IgD-negative memory B cell (primary cell): ENCODE data around the gene FAF1. TPM values are rescaled to one million over a fixed set of nuclear protein-coding genes. Genes with fewer than 3 reads are reported as not detected.

Experiments
- H3K27ac Mint-ChIP-seq, 3 donors: one replicate each; pipeline ENCODE4 v1.8.0; 2020 to 2022; ENCODE audit warnings: mild to moderate bottlenecking in 3 of 3, mixed read lengths in 3 of 3, moderate library complexity in 1 of 3
- H3K27me3 Mint-ChIP-seq: one replicate; pipeline ENCODE4 v1.8.0; 2021; ENCODE audit warnings: mixed read lengths
- H3K36me3 Mint-ChIP-seq: one replicate; pipeline ENCODE4 v1.8.0; 2020; ENCODE audit warnings: mild to moderate bottlenecking, mixed read lengths
- H3K4me1 Mint-ChIP-seq, 3 donors: one replicate each; pipeline ENCODE4 v1.8.0; 2020 to 2022; ENCODE audit warnings: mixed read lengths in 3 of 3, mild to moderate bottlenecking in 1 of 3
- H3K4me3 Mint-ChIP-seq, 4 donors: one replicate each; pipeline ENCODE4 v1.8.0; 2020 to 2022; ENCODE audit warnings: mild to moderate bottlenecking in 4 of 4, mixed read lengths in 4 of 4, moderate library complexity in 3 of 4
- H3K9me3 Mint-ChIP-seq, 3 donors: one replicate each; pipeline ENCODE4 v1.8.0; 2020 to 2021; ENCODE audit warnings: mixed read lengths in 3 of 3, mild to moderate bottlenecking in 1 of 3
- polyA plus RNA-seq: library from polyadenylated mRNA; unstranded; fragments of 300-500 nt; fragmentation: Illumina TruSeq; gene quantifications from one replicate; pipeline ENCODE4 v1.2.3, GENCODE V29; 2021

The FAF1 gene
- polyA plus RNA-seq, 1 donor from 2014 or later = 26.3 TPM

DNA sequence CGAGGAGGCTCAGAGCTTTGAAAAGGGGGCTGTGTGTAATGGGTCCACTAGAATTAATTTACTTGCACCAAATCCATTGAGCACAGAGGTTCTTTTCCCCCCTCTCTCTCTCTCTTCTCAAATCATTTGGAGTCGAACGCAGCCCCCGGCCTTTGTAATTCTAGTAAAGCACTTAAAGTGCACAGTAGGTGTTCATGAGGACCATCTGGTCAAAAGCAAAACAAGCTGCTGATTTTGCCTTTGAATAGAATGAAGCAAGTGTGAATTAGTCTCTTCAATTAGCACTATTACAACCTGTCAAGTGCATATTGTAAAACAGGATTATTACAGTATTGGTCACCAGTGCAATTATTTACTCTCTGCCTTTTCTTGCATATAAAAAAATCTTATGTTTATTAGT is 259.9 kb downstream of the FAF1 start:
- Mint-ChIP-seq H3K4me3 (no peak overlapping the region), H3K9me3 (no peaks in the 10 kb centered on the region), H3K36me3 (peaks cover 2% of the 10 kb centered on the region), H3K4me1 (peaks cover 0 to 5% (median 2%) of the 10 kb centered on the region in 3 donors), H3K27me3 (no peaks in the 10 kb centered on the region), H3K27ac (no peak overlapping the region)

DNA sequence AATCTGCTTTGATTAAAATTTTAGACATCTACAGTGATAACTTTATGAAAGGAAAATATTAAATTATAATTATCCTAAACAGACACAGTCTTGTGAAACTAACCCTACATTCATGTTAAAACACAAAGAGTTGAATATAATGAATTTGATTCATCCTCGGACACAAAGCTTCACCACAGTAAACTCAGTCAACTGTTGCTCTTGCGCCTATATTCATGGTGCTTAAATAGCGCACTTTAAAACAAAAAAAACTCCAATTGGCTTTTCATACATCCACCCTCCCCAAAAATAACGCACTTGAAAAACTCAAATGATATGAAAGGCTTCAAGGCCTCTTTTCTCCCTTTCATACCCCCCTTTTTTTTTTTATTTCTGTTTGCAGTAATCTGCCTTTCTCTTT is 260.3 kb downstream of the FAF1 start:
- no peaks in the 10 kb centered on the region for H3K9me3 Mint-ChIP-seq

DNA sequence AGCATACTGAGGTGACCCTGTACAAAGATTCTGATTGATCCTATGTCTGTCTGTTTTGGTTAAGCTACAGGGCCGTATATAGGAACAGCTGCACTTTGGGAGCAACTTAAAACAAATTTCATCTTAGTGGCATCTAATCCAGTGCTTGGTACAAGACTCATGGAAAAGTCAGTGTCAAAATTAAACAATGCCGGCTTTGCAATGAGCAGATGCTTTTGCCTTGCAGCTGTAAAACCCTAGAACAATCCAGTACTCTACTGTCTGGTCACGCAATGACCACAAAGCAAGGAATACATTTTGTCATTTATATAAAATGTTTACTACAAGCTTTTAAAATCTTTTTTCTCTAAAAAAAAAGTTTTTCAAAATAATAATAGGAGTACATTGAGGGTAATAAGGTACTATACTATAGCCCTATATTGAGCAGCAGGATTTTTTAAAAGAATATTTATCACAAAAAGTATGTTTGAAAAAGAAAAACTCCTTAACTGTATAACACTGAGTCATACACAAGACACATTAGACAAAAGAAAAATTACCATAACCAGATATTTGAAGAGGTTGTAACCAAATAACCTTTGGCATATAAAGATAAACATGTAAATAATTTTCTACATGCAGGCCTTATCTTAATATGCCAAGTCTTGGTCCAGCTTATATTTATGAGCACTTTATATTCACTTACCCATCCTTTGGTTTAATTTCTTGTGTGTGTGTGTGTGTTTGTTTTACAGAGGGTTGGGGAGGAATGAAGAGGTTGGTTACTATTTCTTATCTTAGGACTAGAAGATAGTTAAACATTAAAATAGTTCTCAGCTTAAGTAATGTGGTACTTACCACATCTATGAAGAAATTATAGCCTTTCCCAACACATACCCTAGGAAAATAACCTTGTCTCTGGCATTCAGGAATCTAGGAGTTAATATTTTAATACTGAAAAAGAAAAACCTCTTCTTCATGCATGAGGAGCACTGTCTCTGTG is 262.3 kb downstream of the FAF1 start:
- Mint-ChIP-seq H3K36me3 (peaks cover 2% of the 10 kb centered on the region), H3K4me3 (no peak overlapping the region), H3K9me3 (no peaks in the 10 kb centered on the region), H3K27me3 (no peaks in the 10 kb centered on the region), H3K27ac (no peak overlapping the region), H3K4me1 (no peaks in the 10 kb centered on the region)

More for the DNA sequence above, 260.3 kb downstream of the FAF1 start:
- no peak overlapping the region for H3K27ac Mint-ChIP-seq
- peaks cover 0 to 5% (median 2%) of the 10 kb centered on the region in 3 donors for H3K4me1 Mint-ChIP-seq
- no peak overlapping the region for H3K4me3 Mint-ChIP-seq
- no peaks in the 10 kb centered on the region for H3K27me3 Mint-ChIP-seq
- peaks cover 2% of the 10 kb centered on the region for H3K36me3 Mint-ChIP-seq

DNA sequence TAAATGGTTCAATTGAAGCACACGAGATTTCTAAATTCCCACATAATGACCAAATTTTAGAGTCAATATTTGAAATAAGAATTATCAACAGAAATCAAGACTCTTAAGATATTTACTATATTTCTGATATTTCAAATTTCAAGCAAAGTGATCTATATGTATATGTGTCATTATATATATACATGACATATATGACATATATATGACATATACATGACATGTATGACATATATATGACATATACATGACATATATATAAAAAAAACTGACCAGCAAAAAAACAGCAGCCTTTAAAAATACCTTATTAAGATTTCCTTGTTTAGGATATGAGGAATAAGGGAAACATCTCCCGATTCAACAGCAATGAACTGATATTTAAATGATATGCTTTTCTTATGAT is 266.2 kb downstream of the FAF1 start:
- Mint-ChIP-seq H3K27me3 (no peaks in the 10 kb centered on the region), H3K27ac (no peak overlapping the region), H3K9me3 (no peaks in the 10 kb centered on the region), H3K36me3 (peaks cover 13% of the 10 kb centered on the region), H3K4me3 (no peak overlapping the region), H3K4me1 (no peaks in the 10 kb centered on the region)

DNA sequence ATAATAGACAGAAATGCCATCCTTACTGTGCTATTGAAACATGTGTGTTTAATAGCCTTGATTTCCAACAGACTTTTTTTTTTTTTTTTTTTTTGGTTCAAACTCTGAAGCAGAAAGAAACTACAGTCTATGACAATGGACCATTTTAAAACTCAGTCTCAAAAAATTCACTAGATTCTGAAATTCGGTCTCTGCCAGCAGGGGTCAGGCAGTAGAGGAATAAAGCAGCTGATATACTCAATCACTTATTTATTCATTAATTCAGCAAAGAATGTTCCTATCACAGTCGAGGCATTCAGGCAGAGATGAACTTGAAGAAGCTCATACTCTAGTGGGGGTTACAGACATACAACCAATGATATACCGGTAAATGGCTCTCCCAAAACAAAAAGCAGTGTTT is 275.9 kb downstream of the FAF1 start:
- H3K4me1 Mint-ChIP-seq = no peaks in the 10 kb centered on the region
- no peaks in the 10 kb centered on the region for H3K9me3 Mint-ChIP-seq
- no peak overlapping the region for H3K4me3 Mint-ChIP-seq
- no peak overlapping the region for H3K27ac Mint-ChIP-seq
- no peaks in the 10 kb centered on the region for H3K27me3 Mint-ChIP-seq
- peaks cover 8% of the 10 kb centered on the region for H3K36me3 Mint-ChIP-seq

DNA sequence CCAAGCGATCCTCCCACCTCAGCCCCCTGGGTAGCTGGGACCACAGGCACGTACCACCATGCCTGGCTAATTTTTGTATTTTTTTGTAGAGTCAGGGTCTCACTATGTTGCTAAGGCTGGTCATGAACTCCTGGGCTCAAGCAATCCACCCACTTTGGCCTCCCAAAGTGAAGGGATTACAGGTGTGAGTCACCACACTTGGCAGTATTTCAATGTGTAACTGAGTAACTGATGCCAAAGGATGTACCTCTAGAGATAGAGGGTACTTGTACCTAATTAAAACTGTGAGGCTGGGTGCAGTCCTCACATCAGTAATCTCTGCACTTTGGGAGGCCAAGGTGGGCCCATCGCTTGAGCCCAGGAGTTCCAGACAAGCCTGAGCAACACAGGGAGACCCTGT is 278.1 kb downstream of the FAF1 start:
- H3K4me3 Mint-ChIP-seq = no peak overlapping the region
- peaks cover 6% of the 10 kb centered on the region for H3K36me3 Mint-ChIP-seq
- H3K4me1 Mint-ChIP-seq = no peaks in the 10 kb centered on the region
- H3K9me3 Mint-ChIP-seq = no peaks in the 10 kb centered on the region
- H3K27ac Mint-ChIP-seq = peak overlapping the region in 1 of 3 donors; percentile 53
- H3K27me3 Mint-ChIP-seq = no peaks in the 10 kb centered on the region

DNA sequence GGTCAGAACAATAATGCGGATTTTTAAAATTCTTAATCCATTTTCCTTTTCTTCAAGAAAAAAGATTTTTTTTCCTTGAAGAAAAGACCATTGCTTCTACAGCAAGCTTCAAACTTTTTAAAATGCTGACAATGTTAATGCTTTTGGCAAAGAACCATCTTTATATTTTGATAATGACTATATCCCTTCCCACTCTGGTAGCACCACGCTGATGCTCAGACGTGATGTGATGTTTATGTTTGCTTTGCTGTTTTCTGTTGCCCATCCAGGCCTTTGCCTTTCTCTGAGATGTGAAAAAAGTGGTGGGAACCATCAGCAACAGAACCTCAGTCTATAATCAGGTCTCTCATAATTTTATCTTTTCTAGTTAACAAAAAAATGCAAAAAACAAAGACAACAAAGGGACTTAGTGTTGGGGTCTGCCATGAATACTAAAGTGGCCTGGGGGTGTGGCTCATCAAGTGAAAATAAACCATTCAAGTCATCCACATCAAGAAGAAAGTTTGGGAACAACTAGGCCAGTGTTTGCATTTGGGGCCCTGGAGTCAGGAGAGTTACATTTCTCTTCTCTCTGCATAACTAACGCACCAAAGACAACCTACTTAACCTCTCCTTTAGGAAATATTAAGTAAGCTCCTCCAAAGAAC is 292.2 kb downstream of the FAF1 start:
- Mint-ChIP-seq H3K4me3 (no peak overlapping the region), H3K27me3 (no peaks in the 10 kb centered on the region), H3K9me3 (no peaks in the 10 kb centered on the region), H3K27ac (no peak overlapping the region), H3K4me1 (no peaks in the 10 kb centered on the region), H3K36me3 (peaks cover 6% of the 10 kb centered on the region)

DNA sequence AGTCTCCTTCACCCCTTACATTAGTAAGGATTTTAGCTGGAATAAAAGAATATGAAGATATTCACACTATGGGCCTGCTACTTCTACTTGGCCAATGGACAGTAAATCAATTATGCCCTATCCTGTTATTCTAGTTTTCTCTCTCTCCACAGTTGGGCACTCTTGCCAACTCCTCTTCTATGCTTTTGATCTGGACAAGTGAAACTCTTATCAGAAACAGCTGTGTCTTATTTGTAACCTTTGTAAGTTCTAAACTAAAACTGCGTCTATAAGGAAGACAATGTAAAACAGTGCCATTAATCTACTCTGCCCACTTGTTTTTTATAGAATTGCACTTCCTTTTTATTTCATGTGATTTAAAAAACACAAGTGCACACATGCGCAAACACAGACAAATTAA is 292.8 kb downstream of the FAF1 start:
- peaks cover 6% of the 10 kb centered on the region for H3K36me3 Mint-ChIP-seq
- no peaks in the 10 kb centered on the region for H3K4me1 Mint-ChIP-seq
- H3K9me3 Mint-ChIP-seq = no peaks in the 10 kb centered on the region
- no peak overlapping the region for H3K27ac Mint-ChIP-seq
- H3K4me3 Mint-ChIP-seq = no peak overlapping the region
- no peaks in the 10 kb centered on the region for H3K27me3 Mint-ChIP-seq

DNA sequence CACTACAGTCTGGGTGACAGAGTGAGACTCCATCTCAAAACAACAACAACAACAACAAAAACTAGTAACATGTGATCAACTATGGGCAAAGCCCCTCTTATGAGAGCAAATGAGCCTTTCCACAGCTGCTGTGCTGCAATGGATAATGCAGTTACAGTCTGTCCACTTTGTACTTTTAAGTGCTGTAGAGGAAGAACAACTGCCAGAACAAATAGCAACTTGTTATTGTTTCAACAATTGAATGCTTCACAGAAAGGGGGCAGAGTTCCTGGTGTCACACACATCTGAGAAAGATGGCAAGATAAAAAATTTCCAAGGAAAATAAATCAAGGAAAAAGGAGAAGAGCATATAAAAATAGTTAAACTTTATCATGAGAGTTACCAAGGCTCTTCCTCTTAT is 293.2 kb downstream of the FAF1 start:
- Mint-ChIP-seq H3K9me3 (no peaks in the 10 kb centered on the region), H3K36me3 (peaks cover 6% of the 10 kb centered on the region), H3K4me3 (no peak overlapping the region), H3K27me3 (no peaks in the 10 kb centered on the region), H3K27ac (no peak overlapping the region), H3K4me1 (no peaks in the 10 kb centered on the region)

DNA sequence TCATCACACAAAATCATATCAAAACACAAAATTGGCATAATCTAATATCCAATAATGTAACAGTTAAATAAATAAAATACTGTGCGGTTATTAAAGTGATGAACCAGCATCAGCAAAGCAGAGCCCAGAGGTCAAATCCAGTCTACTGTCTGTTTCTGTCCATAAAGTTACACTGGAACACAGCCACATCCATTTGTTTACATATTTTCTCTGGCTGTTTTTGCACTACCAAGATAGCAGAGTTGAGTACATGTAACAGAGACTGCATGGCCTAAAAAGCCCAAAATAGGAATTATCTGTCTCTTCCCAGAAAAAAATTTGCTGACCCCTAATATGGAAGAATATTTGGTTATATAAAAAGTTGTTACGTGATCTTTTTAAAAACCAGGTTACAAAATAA is 294.7 kb downstream of the FAF1 start:
- no peaks in the 10 kb centered on the region for H3K9me3 Mint-ChIP-seq
- peaks cover 6% of the 10 kb centered on the region for H3K36me3 Mint-ChIP-seq
- no peaks in the 10 kb centered on the region for H3K27me3 Mint-ChIP-seq
- H3K27ac Mint-ChIP-seq = no peak overlapping the region
- no peak overlapping the region for H3K4me3 Mint-ChIP-seq
- H3K4me1 Mint-ChIP-seq = no peaks in the 10 kb centered on the region

DNA sequence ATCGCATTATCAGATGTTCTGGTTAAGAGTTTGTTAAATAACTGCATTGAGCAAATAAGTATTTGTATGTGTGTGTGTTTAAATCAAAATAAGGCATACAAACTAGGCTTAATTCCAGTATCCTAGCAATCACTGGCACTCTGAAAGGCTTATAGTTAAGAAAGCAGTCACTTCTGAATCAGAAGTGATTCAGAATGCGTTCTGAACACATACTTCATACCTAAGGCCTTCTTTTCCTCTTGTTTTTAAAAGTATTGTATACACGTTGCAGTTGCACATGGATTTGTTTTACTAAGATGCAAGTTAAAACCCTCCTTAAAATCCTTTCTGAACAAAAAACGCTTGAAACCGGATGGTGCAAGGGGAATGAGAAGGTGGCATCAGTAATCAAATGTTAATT is 298.4 kb downstream of the FAF1 start:
- Mint-ChIP-seq H3K36me3 (peaks cover 2% of the 10 kb centered on the region), H3K4me1 (no peaks in the 10 kb centered on the region)

DNA sequence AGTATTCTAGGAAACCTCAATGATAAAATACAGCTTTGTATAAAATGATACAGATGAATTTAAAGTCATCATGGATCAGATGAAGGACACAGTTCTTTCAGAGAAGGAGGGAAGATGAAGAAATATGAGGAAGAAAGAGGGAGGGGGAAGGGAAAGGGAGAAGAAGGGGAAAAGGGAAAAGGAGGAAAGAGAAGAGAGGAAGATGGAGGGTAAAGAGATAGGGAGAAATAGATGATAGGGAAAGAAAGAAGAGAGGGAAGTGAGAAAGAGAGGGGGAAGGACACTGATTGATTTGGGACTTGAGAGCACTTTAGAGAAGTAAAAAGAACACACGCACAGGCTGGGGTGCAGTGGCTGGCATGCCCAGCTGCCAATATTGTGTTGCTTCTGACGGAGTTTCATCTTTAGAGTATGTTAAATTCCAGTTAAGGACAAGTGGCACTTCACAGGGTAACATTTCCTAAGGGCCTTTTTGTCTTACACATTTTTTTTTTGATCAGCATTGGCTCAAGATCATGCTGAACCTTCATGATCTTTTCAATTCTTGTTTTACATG is 300.9 kb downstream of the FAF1 start:
- Mint-ChIP-seq H3K27ac (no peak overlapping the region), H3K36me3 (peaks cover 8% of the 10 kb centered on the region), H3K4me1 (no peaks in the 10 kb centered on the region), H3K27me3 (no peaks in the 10 kb centered on the region), H3K9me3 (no peaks in the 10 kb centered on the region), H3K4me3 (no peak overlapping the region)

More for the DNA sequence above, 298.4 kb downstream of the FAF1 start:
- Mint-ChIP-seq H3K27me3 (no peaks in the 10 kb centered on the region), H3K9me3 (no peaks in the 10 kb centered on the region), H3K4me3 (no peak overlapping the region), H3K27ac (no peak overlapping the region)

DNA sequence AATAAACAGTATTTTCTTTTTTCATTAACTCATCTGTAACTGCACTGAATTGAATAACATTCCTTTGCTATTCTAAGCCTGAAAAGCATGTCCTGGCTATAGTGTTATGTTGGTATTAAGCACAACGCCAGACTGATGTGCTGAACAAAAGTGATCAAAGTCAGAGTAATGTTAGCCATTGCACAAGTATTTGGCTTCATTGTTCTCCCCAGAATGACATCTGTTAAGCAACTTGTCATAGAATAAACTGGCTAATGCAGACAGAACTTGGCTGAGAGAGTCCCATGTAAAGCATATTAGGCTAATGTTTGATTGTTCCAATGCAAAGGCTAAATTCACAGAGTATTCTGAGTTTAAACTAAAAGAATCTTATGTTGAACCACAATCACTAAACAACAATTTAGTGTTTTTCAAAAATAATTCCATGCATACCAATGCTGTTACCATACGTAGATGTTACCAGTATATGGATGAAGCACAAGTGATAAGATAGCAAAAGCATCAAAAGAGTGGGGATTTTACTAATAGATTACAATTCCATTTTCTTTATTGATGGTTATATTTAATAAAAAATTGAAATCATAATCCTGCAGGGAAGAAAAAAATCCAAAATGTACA is 301.5 kb downstream of the FAF1 start:
- Mint-ChIP-seq H3K27me3 (no peaks in the 10 kb centered on the region), H3K27ac (no peak overlapping the region), H3K36me3 (peaks cover 8% of the 10 kb centered on the region), H3K9me3 (no peaks in the 10 kb centered on the region), H3K4me3 (no peak overlapping the region), H3K4me1 (no peaks in the 10 kb centered on the region)

DNA sequence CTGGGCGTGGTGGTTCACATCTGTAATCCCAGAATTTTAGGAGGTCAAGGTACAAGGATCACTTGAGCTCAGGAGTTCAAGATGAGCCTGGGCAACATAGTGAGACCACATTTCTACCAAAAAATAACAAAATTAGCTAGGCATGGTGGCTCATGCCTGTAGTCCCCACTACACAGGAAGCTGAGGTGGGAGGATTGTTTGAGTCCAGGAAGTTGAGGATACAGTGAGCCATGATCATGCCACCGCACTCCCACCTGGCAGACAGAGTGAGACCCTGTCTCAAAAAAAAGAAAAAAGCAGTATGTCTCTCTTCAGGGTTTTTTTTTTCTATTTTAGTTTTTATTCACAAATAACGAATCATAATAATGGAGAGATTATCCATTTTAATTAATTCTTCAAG is 303.1 kb downstream of the FAF1 start:
- Mint-ChIP-seq H3K27ac (no peak overlapping the region), H3K9me3 (no peaks in the 10 kb centered on the region), H3K27me3 (no peaks in the 10 kb centered on the region), H3K36me3 (peaks cover 9% of the 10 kb centered on the region), H3K4me1 (no peaks in the 10 kb centered on the region), H3K4me3 (no peak overlapping the region)
